LNCaP clone FGC (cell line): ENCODE data around the gene IFITM5.
A peak's percentile ranks its signal among the peaks of the same experiment; 100 is the strongest.
"Not testable (repeated sequence)": the region's sequence is repeated elsewhere in the genome, so short reads cannot be mapped to it uniquely, and the experiment has no call there.

Source experiments
- DNase-seq: peaks from one replicate; pipeline ENCODE4 v3.0.0-alpha.2; 2011; ENCODE audit warnings: low read depth
- H3K4me3 ChIP-seq: 2 replicates; pipeline ENCODE4 v1.5.1; 2011; ENCODE audit warnings: mild to moderate bottlenecking, low read depth, low read length, control low read depth
- CTCF ChIP-seq: IDR thresholded peaks from 2 replicates; pipeline ENCODE4 v1.5.1; 2012; ENCODE audit warnings: mild to moderate bottlenecking; ENCODE audit not compliant: control insufficient read depth, insufficient read depth; ENCODE audit errors: extremely low read depth

IFITM5 gene

GRCh38 chr11:312092-312816 is 12.9 kb upstream of the IFITM5 start:
- TF ChIP-seq CTCF: no peak
- no peak overlapping the region for H3K4me3 ChIP-seq
- DNase-seq: no peak

GRCh38 chr11:311013-311748 is 11.9 kb upstream of the IFITM5 start:
- H3K4me3 ChIP-seq, DNase-seq: not testable (repeated sequence)

- H3K4me3 ChIP-seq, DNase-seq: not testable (repeated sequence)
Measured at GRCh38 chr11:309979-310572, 10.8 kb upstream of the IFITM5 start.

GRCh38 chr11:308740-309665 is 9.7 kb upstream of the IFITM5 start:
- not testable (repeated sequence) for DNase-seq
- peak overlapping the region; percentile 61 for H3K4me3 ChIP-seq

GRCh38 chr11:307766-308708 is 8.7 kb upstream of the IFITM5 start, which contains the start of gene IFITM2:
Gene IFITM2 (plus strand): TSS chr11:307816. CDS start chr11:308193, 377 bp downstream.
- peak within 1 kb of the TSS; percentile 61 for H3K4me3 ChIP-seq
- 0 out of 2 replicates have a peak, but pooled peaks have one; percentile 8 for TF ChIP-seq CTCF
- DNase-seq: not testable (repeated sequence)

GRCh38 chr11:306645-307371 is 7.5 kb upstream of the IFITM5 start:
- no peak for DNase-seq
- no peak overlapping the region for H3K4me3 ChIP-seq
- no peak for TF ChIP-seq CTCF

GRCh38 chr11:305844-306211 is 6.5 kb upstream of the IFITM5 start:
- DNase-seq: no peak
- TF ChIP-seq CTCF: no peak
- H3K4me3 ChIP-seq: no peak overlapping the region
